Astrocyte (in vitro differentiated cells and primary cell): Measurements from ENCODE around the gene SLC9A7.

Experiments used
- CTCF ChIP-seq: IDR thresholded peaks from 2 replicates; pipeline ENCODE4 v1.5.1; 2011; ENCODE audit warnings: low read depth, mild to moderate bottlenecking, inconsistent platforms, low read length, moderate library complexity; ENCODE audit not compliant: insufficient read depth
- EZH2 ChIP-seq: IDR thresholded peaks from 2 replicates; pipeline ENCODE4 v1.6.1; 2012; ENCODE audit warnings: mild to moderate bottlenecking, low read length, inconsistent platforms; ENCODE audit not compliant: insufficient read depth

GRCh38 chrX:46666831-46667230 is 92.1 kb downstream of the SLC9A7 start:
- TF ChIP-seq CTCF (no peak), EZH2 (no peak)
